Vagina (tissue), 2 donors: ENCODE results near the gene PTPRN2.

ENCODE experiments used
- CTCF ChIP-seq, 3 experiments: fragments of 450-650 bp in 2 of 3; fragments of 200-600 bp in 1 of 3; sonication (generic) in 1 of 3; IDR thresholded peaks; one replicate each; pipeline ENCODE4 v1.5.1; 2017 to 2019; ENCODE audit warnings: antibody characterized with exemption in 3 of 3, mild to moderate bottlenecking in 2 of 3, moderate library complexity in 2 of 3
- POLR2A ChIP-seq, 2 donors: fragments of 450-650 bp; IDR thresholded peaks; one replicate each; pipeline ENCODE4 v1.6.1; 2017; ENCODE audit warnings: antibody characterized with exemption in 2 of 2, mild to moderate bottlenecking in 2 of 2, moderate library complexity in 2 of 2

GRCh38 chr7:158025686-158026600 is 561.7 kb downstream of the PTPRN2 start:
- TF ChIP-seq CTCF (IDR thresholded peaks at IDR 0.05) = no peak
- no peak for TF ChIP-seq POLR2A (IDR thresholded peaks at IDR 0.05)
